ENCODE measurements around the gene SYT17. TPM values are rescaled to one million over a fixed set of nuclear protein-coding genes. Genes with fewer than 3 reads are reported as not detected.

Gene SYT17
- total RNA-seq, 1 experiment from 2014 or later, result 10.6 TPM

DNA sequence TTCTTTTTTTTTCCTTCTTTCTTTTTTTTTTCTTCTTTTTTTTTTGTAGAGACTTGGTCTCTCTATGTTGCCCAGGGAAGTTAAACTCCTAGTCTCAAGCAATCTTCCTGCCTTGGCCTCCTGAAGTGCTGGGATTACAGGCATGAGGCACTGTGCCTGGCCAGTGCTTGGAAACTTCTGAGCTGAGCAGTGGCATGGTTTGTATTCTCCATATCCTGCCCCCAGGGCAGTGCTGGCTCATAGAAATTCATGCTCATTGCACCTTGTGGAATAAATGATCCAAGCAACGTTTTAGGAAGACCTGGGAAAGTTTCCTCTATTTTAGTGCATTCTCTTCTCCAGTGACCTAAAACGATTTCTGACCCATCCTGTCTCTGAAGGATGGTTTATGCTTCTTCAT is 16.7 kb upstream of the SYT17 start:
- Histone ChIP-seq H3K27ac (no peak overlapping the region), H3K36me3 (no peaks in the 10 kb centered on the region), H3K4me1 (no peaks in the 10 kb centered on the region), H3K4me3 (no peak overlapping the region), H3K9me3 (replicated peaks) (peaks cover 3% of the 10 kb centered on the region), H3K27me3 (no peaks in the 10 kb centered on the region)
- DNase-seq, result no peak

DNA sequence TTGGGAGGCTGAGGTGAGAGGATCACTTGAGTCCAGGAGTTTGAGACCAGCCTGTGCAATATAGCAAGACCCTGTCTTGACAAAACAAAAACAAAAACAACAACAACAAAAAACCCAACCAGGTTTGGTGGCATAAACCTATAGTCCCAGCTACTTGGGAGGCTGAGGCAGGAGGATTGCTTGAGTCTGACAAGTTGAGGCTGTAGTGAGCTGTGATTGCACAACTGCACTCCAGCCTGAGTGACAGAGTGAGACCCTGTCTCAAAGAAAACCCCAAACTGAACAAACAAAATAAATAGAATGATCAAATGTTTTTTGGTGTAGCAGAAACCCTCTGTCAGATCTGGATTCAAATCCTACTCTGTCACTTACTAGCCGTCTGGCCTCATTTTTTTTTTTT is 16.0 kb upstream of the SYT17 start:
- Histone ChIP-seq H3K36me3 (no peaks in the 10 kb centered on the region), H3K4me3 (no peak overlapping the region), H3K4me1 (no peaks in the 10 kb centered on the region), H3K27ac (no peak overlapping the region), H3K9me3 (replicated peaks) (peaks cover 3% of the 10 kb centered on the region), H3K27me3 (no peaks in the 10 kb centered on the region)
- no peak for DNase-seq

DNA sequence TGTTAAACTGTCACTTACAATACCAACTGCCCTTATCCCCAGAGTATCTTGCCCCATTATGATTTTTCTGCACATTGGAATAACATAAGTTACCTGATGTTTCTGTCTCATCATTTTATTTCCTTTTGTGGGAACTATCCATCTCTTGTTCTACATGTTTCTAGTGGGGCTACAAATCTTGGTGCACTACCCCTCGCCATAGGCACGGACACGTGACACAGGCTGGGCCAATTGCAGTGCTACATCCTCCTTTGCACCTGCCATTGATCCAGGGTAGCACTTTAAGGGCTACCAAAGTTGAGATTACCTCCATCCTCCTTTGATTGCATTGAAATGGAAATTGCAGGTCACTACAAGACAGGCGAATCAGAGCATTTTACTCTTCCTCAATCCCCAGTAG is 14.2 kb upstream of the SYT17 start:
- H3K27ac ChIP-seq, result no peak overlapping the region
- DNase-seq, result peak; percentile 57 to 69
- H3K36me3 ChIP-seq, result no peaks in the 10 kb centered on the region
- no peaks in the 10 kb centered on the region for H3K27me3 ChIP-seq
- H3K4me1 ChIP-seq, result no peaks in the 10 kb centered on the region
- H3K4me3 ChIP-seq, result no peak overlapping the region
- no peaks in the 10 kb centered on the region; the same call in 1 of the 2 replicates for H3K9me3 ChIP-seq (replicated peaks)

DNA sequence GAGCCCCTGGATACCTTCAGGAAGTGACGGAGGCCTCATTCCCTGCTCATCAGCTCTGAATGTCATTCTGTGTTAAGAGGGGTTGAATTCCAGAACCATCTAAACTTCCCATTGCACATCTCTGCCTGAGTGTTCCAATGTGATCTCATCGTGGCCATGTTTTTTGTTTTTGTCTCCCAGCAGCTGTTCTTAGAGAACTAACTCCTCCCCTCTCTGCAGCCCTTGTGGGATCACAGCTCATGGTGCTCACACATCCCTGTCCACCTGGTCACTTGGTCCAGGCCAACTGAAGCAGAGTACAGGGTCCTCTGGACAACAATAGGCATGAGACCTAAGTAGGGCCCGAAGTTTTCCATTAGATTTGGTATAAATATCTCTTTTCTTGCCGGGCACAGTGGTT is 6.0 kb upstream of the SYT17 start:
- no peaks in the 10 kb centered on the region for H3K36me3 ChIP-seq
- DNase-seq, result peak in 1 of 2 experiments; percentile 42
- no peaks in the 10 kb centered on the region for H3K9me3 ChIP-seq (replicated peaks)
- H3K27me3 ChIP-seq, result no peaks in the 10 kb centered on the region
- H3K4me3 ChIP-seq, result no peak overlapping the region
- no peak overlapping the region for H3K27ac ChIP-seq
- H3K4me1 ChIP-seq, result no peaks in the 10 kb centered on the region

DNA sequence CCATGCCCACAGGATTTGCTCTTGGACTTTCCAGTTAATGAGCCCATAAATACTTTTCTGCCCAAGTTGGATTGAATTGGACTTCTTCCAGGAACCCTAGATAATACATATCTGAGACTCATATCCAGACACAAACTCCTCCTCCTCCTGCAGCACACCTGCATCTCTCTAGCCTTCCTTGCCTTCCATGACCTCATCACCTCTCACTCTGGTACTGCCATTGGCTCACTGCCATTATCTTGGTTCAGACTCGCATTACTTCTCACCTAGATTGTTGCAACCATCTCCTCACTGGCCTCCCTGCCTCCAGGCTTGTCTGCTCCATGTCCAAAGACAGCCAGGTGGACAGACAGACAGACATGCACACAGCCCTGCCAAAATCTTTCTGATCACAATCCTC is 4.8 kb upstream of the SYT17 start:
- no peak overlapping the region for H3K4me3 ChIP-seq
- H3K9me3 ChIP-seq (replicated peaks), result no peaks in the 10 kb centered on the region
- H3K27ac ChIP-seq, result no peak overlapping the region
- no peaks in the 10 kb centered on the region for H3K36me3 ChIP-seq
- no peaks in the 10 kb centered on the region for H3K27me3 ChIP-seq
- DNase-seq, result no peak
- no peaks in the 10 kb centered on the region for H3K4me1 ChIP-seq

DNA sequence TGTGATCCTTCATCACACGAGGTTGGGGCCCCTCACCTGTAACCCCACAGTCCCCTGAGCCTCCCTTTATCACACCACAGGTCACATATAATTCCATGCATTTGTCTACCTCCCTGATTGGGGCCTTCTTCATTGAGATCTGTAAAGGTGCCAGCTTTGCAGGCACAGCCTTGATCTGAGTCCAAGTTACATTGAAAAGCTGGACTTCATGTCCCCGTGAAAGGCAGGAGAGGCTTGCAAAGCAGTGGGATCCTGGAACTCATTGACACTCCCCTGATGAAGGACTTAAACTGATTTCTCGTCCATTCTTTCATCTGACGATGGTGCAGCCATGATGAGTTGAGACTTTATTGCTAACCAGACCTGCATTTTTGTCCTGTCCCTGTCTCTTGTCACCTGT is 3.8 kb upstream of the SYT17 start:
- no peak for DNase-seq
- 0 out of 2 replicates have a peak, but pooled peaks cover 1% of the 10 kb centered on the region for H3K4me1 ChIP-seq
- H3K27me3 ChIP-seq, result no peaks in the 10 kb centered on the region
- no peak overlapping the region for H3K4me3 ChIP-seq
- H3K9me3 ChIP-seq (replicated peaks), result no peaks in the 10 kb centered on the region
- no peak overlapping the region for H3K27ac ChIP-seq
- H3K36me3 ChIP-seq, result no peaks in the 10 kb centered on the region

DNA sequence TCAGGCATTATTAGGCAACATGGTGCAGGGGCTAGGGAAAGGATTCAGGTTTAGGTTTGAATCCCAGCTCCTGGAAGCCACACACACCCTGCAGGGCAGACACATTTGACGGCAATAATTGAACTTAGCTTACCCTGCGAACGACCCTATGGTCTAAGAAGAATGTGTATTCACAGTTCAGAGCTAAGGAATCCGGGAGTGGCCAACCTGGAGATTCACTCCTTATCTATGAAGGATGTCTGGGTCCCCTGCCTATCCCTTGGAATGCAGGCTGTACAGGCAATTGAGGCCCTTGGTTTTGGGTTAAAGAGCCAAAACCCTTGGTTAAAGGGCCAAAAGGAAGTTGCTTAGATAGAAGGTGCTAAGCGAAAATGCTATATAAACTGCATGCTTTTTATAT is 2.9 kb upstream of the SYT17 start:
- no peaks in the 10 kb centered on the region for H3K9me3 ChIP-seq (replicated peaks)
- DNase-seq, result no peak
- no peaks in the 10 kb centered on the region for H3K27me3 ChIP-seq
- H3K4me3 ChIP-seq, result no peak overlapping the region
- H3K27ac ChIP-seq, result no peak overlapping the region
- 0 out of 2 replicates have a peak, but pooled peaks cover 4% of the 10 kb centered on the region for H3K4me1 ChIP-seq
- H3K36me3 ChIP-seq, result no peaks in the 10 kb centered on the region

DNA sequence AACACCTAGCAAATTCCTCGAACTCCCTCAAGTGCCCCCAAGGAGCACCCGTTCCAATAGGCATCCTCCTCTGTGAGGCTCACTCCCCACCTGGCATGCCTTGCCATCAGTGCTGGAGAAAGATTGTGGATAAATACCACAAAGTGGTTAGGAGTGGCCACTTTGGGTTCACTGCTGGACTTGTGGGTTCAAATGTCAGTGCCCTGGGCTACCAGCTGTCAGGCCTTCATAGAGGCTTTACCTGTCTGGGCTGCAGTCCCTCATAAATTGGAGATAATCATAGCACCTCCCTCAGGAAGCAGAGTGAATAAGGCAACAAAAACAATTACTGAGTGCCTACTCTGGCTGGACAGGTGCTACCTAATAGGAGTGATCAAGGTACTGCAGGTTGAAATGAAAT is 1.5 kb upstream of the SYT17 start:
- no peaks in the 10 kb centered on the region for H3K9me3 ChIP-seq (replicated peaks)
- H3K36me3 ChIP-seq, result no peaks in the 10 kb centered on the region
- peak in 1 of 2 experiments; percentile 9 for DNase-seq
- no peak overlapping the region for H3K4me3 ChIP-seq
- no peaks in the 10 kb centered on the region for H3K27me3 ChIP-seq
- no peak overlapping the region for H3K27ac ChIP-seq
- 0 out of 2 replicates have a peak, but pooled peaks cover 4% of the 10 kb centered on the region for H3K4me1 ChIP-seq

DNA sequence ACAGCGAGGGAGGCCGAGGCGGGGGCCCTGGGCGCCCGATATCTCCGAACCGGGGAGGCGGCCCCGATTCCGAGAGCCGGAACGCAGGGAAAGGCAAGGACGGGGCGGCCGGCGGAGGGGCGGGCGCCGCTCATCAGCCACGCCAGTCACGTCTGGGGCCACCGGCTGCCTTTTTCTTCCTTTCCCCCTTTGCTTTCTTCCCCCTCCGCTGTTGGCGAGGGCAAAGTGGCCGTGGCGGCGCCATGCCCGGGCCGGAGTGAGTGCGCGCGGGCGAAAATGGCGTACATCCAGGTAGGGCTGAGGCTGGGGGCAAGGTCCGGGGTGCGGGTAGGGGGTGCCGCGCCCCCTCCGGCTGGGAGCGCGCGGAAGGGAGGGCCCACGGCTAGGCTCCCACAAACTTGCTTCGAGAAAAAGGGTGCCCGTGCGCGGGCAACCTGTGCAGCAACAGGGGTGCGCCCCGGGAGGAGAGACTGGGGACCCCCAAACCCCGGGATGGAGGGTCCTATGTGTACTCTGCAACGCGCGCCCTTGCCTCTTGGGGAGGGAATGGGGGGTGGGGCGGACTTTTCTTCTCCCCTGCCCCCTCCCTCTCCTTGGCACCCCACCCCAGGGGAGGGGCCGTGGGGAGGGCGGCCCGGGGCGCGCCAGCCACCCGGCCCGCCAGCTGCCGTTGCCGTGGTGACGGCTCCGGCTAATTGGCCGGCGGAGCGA is 486 bp downstream of the SYT17 start:
- 0 out of 2 replicates have a peak, but pooled peaks cover 4% of the 10 kb centered on the region for H3K4me1 ChIP-seq
- no peaks in the 10 kb centered on the region for H3K9me3 ChIP-seq (replicated peaks)
- DNase-seq, result peak; percentile 81 to 84
- peak overlapping the region; percentile 79 for H3K27ac ChIP-seq
- H3K4me3 ChIP-seq, result peak overlapping the region; percentile 77
- no peaks in the 10 kb centered on the region for H3K36me3 ChIP-seq
- no peaks in the 10 kb centered on the region for H3K27me3 ChIP-seq

DNA sequence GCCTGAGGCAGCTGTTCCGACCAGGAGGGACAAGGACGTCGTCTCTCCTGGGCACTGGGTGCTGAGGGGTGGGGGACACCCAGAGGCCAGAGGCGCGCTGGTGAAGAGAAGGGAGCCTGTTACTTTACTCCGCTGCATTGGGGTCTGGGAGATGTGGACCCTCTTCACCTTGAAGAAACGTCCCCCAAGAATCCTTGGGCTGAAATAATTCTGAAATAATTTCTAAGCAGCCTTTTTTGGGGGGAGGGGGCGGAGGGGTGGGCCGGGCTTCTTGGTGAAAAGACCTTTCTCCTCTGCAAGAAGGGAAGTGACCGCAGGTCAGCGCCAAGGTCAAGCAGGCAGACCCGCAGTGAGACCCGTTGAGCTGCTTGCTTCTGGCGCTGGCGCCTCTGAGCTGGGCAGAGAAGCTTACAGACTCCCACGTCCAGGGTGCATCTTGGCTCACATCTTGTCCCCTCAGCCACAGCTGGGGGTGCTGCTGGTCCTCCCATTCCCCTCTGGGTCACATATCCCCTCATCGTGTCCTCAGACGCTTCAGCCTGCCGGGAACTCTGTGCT is 1.1 kb downstream of the SYT17 start:
- Histone ChIP-seq H3K36me3 (no peaks in the 10 kb centered on the region), H3K27ac (peak overlapping the region; percentile 79), H3K4me3 (peak overlapping the region; percentile 77), H3K4me1 (0 out of 2 replicates have a peak, but pooled peaks cover 4% of the 10 kb centered on the region), H3K9me3 (replicated peaks) (no peaks in the 10 kb centered on the region), H3K27me3 (no peaks in the 10 kb centered on the region)
- DNase-seq, result peak in 1 of 2 experiments; percentile 14

DNA sequence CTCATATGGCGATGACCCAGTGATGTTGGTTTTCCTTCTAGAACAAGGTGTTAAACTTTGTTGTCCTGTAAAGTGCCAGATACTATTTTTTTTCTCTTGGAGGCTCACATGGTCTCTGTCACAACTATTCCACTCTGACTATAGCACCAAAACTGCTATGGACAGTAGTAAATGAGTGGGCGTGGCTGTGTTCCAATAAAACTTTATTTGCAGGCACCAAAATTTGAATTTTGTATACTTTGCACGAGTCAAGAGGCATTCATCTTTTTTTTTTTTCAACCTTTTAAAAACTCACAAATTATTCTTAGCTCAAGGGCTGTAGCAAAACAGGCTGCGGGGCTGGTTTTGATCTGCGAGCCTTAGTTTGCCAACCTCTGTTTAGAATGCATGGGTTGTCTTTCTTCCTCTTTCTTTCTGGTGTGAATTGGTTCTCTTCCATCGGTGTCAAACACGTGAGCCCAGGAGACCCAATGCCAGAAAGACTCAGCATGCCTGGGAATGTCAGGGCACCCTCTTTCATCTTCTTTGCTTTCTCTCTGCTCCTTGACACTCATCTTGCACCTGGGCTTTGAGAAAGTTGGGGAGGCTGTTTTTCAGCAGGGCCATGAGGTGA is 2.1 kb downstream of the SYT17 start:
- Histone ChIP-seq H3K9me3 (replicated peaks) (no peaks in the 10 kb centered on the region), H3K27ac (no peak overlapping the region), H3K4me3 (no peak overlapping the region), H3K4me1 (0 out of 2 replicates have a peak, but pooled peaks cover 4% of the 10 kb centered on the region), H3K27me3 (no peaks in the 10 kb centered on the region), H3K36me3 (no peaks in the 10 kb centered on the region)
- no peak for DNase-seq

DNA sequence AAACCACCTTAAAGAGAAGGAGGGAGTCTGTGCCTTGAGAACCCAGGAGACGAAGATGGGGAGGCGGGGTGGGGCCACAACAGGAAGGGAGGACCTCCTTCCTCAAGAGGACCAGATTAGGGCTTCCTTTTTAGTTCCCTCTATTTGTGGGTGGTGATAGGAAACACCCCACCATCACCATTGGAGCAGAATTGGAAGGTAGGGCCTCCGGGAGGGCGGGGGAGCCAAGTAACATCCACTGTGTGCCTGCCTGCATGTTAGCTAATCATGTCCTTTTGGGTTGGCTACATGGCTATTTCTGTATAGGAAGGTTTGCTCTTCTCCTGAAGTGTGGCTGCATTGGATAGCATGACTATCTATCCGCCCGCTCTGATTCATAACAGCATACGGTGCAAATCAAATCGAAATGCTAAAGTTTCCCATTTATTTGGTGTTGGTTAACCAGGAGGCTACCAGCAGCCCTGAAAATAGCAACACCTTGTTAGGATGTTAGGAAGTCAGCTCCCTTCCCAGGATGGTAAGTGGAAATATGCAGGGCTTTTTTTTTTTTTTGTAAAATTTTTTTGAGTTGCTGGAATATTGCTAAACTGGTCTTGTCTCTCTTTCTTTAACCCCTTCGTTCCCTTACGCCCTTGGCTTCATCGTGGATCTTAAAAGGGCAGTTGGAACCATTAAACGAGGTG is 4.2 kb downstream of the SYT17 start:
- no peak overlapping the region for H3K4me3 ChIP-seq
- DNase-seq, result no peak
- no peaks in the 10 kb centered on the region for H3K27me3 ChIP-seq
- H3K9me3 ChIP-seq (replicated peaks), result no peaks in the 10 kb centered on the region
- 0 out of 2 replicates have a peak, but pooled peaks cover 4% of the 10 kb centered on the region for H3K4me1 ChIP-seq
- H3K36me3 ChIP-seq, result no peaks in the 10 kb centered on the region
- no peak overlapping the region for H3K27ac ChIP-seq

DNA sequence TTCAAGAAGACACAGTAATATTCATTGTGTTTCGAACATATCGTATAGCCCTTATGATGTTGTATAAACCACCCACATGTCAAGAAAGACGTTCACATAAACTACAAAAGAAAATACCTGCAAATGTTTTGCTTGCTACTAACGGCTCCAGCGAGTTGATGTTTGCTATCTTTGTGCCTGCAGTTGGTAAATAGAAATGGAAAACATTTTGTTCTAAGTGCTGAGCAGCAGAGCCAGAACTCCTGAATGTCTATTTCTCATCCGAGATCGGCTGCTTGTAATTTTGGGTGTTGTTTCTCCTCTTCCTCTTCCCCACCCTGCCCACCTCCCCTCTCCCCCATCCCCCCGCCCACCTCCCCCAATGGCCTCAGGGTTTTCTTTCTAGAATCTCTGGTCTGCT is 5.0 kb downstream of the SYT17 start:
- H3K9me3 ChIP-seq (replicated peaks), result no peaks in the 10 kb centered on the region
- H3K27me3 ChIP-seq, result no peaks in the 10 kb centered on the region
- 0 out of 2 replicates have a peak, but pooled peaks cover 4% of the 10 kb centered on the region for H3K4me1 ChIP-seq
- H3K36me3 ChIP-seq, result no peaks in the 10 kb centered on the region
- no peak overlapping the region for H3K27ac ChIP-seq
- no peak overlapping the region for H3K4me3 ChIP-seq
- DNase-seq, result no peak

DNA sequence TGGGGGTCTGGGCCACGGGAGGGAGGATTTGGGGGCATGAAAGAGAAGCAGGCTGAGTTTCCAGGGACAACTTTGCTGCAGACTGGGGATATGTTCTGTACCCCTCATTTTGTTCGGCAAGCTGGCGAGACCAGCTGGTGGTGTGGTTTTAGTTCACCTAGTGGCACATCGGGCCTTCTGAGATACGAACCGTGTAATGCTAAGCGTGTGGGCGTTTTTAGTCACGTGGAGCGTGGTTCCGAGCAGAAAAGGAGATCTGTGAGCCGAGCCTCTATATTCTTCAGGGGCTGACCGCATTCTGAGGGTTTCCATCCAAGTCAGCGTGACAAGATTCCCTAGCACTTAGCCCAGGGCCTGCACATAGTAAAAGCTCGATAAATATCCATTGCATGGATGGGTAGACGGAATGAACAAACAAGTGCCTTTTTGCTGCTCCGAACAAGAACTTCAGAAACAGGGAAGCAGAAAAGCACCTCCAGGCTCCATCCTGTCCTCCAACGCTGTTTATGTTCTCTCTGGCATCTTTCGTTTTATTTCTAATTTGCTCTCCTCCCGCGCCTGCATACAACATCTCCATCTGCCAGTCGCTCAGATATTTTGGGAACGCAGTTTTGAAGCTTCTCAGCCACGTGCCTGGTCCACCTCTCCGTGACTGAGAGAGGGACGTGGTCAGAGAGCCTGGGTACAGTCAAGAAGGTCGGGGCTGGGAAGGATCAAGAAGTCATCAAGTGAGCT is 5.8 kb downstream of the SYT17 start:
- Histone ChIP-seq H3K4me3 (no peak overlapping the region), H3K27ac (no peak overlapping the region), H3K9me3 (replicated peaks) (no peaks in the 10 kb centered on the region), H3K36me3 (no peaks in the 10 kb centered on the region), H3K27me3 (no peaks in the 10 kb centered on the region), H3K4me1 (0 out of 2 replicates have a peak, but pooled peaks cover 4% of the 10 kb centered on the region)
- DNase-seq, result no peak
